ENCODE data around the gene ELL2.

DNA sequence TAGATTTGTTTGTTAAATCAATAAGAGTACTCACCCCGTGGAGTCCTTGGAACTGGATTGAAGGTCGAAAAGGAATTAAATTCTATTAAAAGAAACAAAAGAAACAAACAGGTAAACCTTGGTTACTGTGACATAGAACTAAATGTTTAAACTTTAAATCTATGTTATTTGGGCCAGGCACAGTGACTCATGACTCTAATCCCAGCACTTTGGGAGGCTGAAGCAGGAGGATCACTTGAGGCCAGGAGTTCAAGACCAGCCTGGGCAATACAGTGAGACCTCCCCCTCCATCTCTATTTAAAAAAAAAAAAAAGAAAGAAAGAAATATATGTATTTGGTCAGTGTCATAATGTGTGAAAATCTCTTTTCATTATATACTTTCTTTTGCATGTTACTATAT is 18.7 kb downstream of the ELL2 start:
- TF ChIP-seq, protein P1, sequence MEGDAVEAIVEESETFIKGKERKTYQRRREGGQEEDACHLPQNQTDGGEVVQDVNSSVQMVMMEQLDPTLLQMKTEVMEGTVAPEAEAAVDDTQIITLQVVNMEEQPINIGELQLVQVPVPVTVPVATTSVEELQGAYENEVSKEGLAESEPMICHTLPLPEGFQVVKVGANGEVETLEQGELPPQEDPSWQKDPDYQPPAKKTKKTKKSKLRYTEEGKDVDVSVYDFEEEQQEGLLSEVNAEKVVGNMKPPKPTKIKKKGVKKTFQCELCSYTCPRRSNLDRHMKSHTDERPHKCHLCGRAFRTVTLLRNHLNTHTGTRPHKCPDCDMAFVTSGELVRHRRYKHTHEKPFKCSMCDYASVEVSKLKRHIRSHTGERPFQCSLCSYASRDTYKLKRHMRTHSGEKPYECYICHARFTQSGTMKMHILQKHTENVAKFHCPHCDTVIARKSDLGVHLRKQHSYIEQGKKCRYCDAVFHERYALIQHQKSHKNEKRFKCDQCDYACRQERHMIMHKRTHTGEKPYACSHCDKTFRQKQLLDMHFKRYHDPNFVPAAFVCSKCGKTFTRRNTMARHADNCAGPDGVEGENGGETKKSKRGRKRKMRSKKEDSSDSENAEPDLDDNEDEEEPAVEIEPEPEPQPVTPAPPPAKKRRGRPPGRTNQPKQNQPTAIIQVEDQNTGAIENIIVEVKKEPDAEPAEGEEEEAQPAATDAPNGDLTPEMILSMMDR (IDR thresholded peaks at IDR 0.05; ENCODE audit: low read length), result no peak
- TF ChIP-seq EZH2 (optimal IDR thresholded peaks at IDR 0.05; ENCODE audit: low read depth, low read length), result no peak
